Measurements from ENCODE around the gene ICAM2. TPM values are rescaled to one million over a fixed set of nuclear protein-coding genes. Genes with fewer than 3 reads are reported as not detected.
"Not testable (repeated sequence)": the region's sequence is repeated elsewhere in the genome, so short reads cannot be mapped to it uniquely, and the experiment has no call there.

The ICAM2 gene
- total RNA-seq, 1 donor from 2014 or later = 55.7 TPM

DNA sequence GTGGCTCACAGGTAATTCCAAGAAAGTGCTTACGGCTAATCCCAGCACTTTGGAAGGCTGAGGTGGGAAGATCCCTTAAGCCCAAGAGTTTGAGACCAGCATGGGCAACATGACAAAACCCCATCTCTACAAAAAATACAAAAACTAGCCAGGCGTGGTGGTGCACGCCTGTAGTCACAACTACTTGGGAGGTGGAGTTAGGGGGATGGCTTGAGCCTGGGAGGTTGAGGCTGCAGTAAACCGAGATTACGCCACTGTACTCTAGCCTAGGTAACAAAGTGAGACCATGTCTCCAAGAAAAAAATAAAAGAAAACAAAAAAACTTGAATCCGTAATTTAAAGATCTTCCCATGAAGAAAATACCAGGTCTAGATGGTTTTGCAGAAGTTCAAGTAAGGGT is 5.0 kb downstream of the ICAM2 start:
- Histone ChIP-seq H3K27me3 (no peaks in the 10 kb centered on the region), H3K4me3 (no peak overlapping the region), H3K36me3 (no peaks in the 10 kb centered on the region), H3K4me1 (peaks cover 7% of the 10 kb centered on the region), H3K9me3 (no peaks in the 10 kb centered on the region), H3K27ac (no peak overlapping the region)
- TF ChIP-seq POLR2A (IDR thresholded peaks at IDR 0.05) (no peak), POLR2AphosphoS5 (IDR thresholded peaks at IDR 0.05; ENCODE audit: insufficient read depth in 1 of 2, low read depth in 1 of 2) (no peak)
- intact Hi-C loops (cut with DNase I) = no loop called here
- DNase-seq (ENCODE audit: extremely low spot score in 2 of 2) = no peak

DNA sequence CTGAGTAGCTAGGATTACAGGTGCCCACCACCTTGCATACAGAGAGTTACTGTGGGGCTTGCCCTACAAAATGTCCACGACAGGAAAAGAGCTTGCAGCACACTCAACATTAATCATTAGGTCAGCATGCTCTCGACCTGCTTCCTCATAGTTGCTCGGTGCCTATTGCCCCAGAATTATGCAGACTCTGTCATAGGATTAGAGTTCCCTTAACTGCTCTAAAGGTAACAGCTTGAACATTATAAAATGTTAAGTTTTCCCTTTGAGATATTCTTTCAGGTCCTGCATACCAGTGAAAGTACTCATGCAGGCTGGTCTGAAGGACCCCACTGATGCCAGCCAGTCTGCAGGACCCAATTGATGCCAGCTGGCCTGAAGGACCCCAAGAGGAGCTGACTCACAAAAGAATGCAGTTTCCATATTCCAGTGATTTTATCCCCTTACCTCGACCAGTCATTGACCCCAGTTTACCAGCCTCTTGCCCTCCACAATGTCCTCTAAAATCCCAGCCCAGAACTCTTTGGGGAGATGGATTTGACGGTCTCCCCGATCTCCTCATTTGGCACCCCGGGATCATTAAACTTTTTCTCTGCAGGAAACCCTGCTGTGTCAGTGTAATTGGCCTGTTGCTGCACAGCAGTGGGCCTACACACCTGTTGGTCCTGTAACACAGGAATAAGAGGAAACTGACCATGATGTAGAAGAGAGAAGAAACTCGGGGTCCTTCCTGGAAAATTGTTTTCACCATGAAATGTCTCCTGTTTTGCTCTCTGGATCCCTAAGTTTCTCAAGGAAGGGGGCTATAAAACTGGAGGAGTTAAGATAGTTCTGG is 10.6 kb downstream of the ICAM2 start:
- Histone ChIP-seq H3K4me1 (peaks cover 31% of the 10 kb centered on the region), H3K9me3 (no peaks in the 10 kb centered on the region), H3K27ac (no peak overlapping the region), H3K4me3 (no peak overlapping the region), H3K36me3 (no peaks in the 10 kb centered on the region), H3K27me3 (no peaks in the 10 kb centered on the region)
- no peak for DNase-seq (ENCODE audit: extremely low spot score in 2 of 2)
- no peak for TF ChIP-seq POLR2A (IDR thresholded peaks at IDR 0.05)
- intact Hi-C loops (cut with DNase I) = no loop called here

DNA sequence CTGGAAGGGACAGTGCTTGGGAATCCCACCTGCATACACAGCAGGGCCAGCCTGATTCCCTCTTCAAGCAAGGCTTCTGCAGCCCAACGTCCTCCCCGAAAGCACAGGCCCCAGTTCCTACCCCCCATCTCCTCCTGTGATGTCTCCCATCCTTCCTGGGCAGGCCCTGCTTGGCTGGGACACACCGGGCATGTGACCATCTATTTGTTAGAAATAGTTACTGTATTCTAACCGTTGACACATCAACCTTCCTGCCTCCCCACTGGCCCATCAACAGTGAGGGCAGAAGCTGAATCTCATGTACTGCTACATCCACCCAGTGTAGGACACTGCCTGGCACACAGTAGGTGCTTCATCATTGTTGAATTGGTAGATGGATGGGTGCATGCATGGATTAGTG is 11.6 kb downstream of the ICAM2 start:
- Histone ChIP-seq H3K4me3 (no peak overlapping the region), H3K27ac (no peak overlapping the region), H3K27me3 (no peaks in the 10 kb centered on the region), H3K36me3 (no peaks in the 10 kb centered on the region), H3K4me1 (peaks cover 31% of the 10 kb centered on the region), H3K9me3 (no peaks in the 10 kb centered on the region)
- peak in 1 of 2 donors; percentile 91 for DNase-seq (ENCODE audit: extremely low spot score in 2 of 2)
- TF ChIP-seq POLR2AphosphoS5 (IDR thresholded peaks at IDR 0.05; ENCODE audit: insufficient read depth in 1 of 2, low read depth in 1 of 2) = no peak
- TF ChIP-seq POLR2A (IDR thresholded peaks at IDR 0.05) = no peak
- TF ChIP-seq, protein P1, sequence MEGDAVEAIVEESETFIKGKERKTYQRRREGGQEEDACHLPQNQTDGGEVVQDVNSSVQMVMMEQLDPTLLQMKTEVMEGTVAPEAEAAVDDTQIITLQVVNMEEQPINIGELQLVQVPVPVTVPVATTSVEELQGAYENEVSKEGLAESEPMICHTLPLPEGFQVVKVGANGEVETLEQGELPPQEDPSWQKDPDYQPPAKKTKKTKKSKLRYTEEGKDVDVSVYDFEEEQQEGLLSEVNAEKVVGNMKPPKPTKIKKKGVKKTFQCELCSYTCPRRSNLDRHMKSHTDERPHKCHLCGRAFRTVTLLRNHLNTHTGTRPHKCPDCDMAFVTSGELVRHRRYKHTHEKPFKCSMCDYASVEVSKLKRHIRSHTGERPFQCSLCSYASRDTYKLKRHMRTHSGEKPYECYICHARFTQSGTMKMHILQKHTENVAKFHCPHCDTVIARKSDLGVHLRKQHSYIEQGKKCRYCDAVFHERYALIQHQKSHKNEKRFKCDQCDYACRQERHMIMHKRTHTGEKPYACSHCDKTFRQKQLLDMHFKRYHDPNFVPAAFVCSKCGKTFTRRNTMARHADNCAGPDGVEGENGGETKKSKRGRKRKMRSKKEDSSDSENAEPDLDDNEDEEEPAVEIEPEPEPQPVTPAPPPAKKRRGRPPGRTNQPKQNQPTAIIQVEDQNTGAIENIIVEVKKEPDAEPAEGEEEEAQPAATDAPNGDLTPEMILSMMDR (IDR thresholded peaks at IDR 0.05) = no peak
- intact Hi-C loops (cut with DNase I) = no loop called here

- Histone ChIP-seq H3K4me1 (peaks cover 31% of the 10 kb centered on the region), H3K4me3 (no peak overlapping the region), H3K27me3 (no peaks in the 10 kb centered on the region), H3K36me3 (no peaks in the 10 kb centered on the region), H3K27ac (no peak overlapping the region), H3K9me3 (no peaks in the 10 kb centered on the region)
- intact Hi-C loops (cut with DNase I) = no loop called here
- TF ChIP-seq POLR2A (IDR thresholded peaks at IDR 0.05) = no peak
- no peak for TF ChIP-seq POLR2AphosphoS5 (IDR thresholded peaks at IDR 0.05; ENCODE audit: insufficient read depth in 1 of 2, low read depth in 1 of 2)
- TF ChIP-seq, protein P1 (IDR thresholded peaks at IDR 0.05) = no peak
- no peak for DNase-seq (ENCODE audit: extremely low spot score in 2 of 2)
Observed at GRCh38 chr17:64008346-64008745, 12.1 kb downstream of the ICAM2 start.

GRCh38 chr17:64007838-64008282 is 12.6 kb downstream of the ICAM2 start:
- no peaks in the 10 kb centered on the region for H3K9me3 ChIP-seq
- H3K27me3 ChIP-seq = no peaks in the 10 kb centered on the region
- no peak overlapping the region for H3K4me3 ChIP-seq
- intact Hi-C loops (cut with DNase I) = no loop called here
- peaks cover 31% of the 10 kb centered on the region for H3K4me1 ChIP-seq
- peak; percentile 74 to 77 for DNase-seq (ENCODE audit: extremely low spot score in 2 of 2)
- TF ChIP-seq, protein P1 (IDR thresholded peaks at IDR 0.05) = no peak
- TF ChIP-seq POLR2AphosphoS5 (IDR thresholded peaks at IDR 0.05; ENCODE audit: insufficient read depth in 1 of 2, low read depth in 1 of 2) (no peak), POLR2A (IDR thresholded peaks at IDR 0.05) (no peak)
- H3K36me3 ChIP-seq = no peaks in the 10 kb centered on the region
- peak overlapping the region; percentile 31 for H3K27ac ChIP-seq

GRCh38 chr17:64007089-64007837 is 13.2 kb downstream of the ICAM2 start:
- intact Hi-C loops (cut with DNase I); H3K27me3 ChIP-seq; H3K9me3 ChIP-seq; H3K36me3 ChIP-seq; H3K4me3 ChIP-seq: not testable (repeated sequence)
- peaks cover 33% of the 10 kb centered on the region for H3K4me1 ChIP-seq
- peak overlapping the region; percentile 31 for H3K27ac ChIP-seq
- peak; percentile 37 to 43 for DNase-seq (ENCODE audit: extremely low spot score in 2 of 2)

Measured in vagina (tissue), 2 donors.